Activated T-cell treated with anti-CD3 and anti-CD28 coated beads, Interleukin-2, amount 50 U/mL, for 48 hours (primary cell): Measurements from ENCODE around the gene LAMA4.
"Not testable (repeated sequence)": the region's sequence is repeated elsewhere in the genome, so short reads cannot be mapped to it uniquely, and the experiment has no call there.

Experiments
- DNase-seq, 2 experiments: peaks; one replicate each; pipeline ENCODE4 v3.0.0-alpha.2; 2020

LAMA4 gene

DNA sequence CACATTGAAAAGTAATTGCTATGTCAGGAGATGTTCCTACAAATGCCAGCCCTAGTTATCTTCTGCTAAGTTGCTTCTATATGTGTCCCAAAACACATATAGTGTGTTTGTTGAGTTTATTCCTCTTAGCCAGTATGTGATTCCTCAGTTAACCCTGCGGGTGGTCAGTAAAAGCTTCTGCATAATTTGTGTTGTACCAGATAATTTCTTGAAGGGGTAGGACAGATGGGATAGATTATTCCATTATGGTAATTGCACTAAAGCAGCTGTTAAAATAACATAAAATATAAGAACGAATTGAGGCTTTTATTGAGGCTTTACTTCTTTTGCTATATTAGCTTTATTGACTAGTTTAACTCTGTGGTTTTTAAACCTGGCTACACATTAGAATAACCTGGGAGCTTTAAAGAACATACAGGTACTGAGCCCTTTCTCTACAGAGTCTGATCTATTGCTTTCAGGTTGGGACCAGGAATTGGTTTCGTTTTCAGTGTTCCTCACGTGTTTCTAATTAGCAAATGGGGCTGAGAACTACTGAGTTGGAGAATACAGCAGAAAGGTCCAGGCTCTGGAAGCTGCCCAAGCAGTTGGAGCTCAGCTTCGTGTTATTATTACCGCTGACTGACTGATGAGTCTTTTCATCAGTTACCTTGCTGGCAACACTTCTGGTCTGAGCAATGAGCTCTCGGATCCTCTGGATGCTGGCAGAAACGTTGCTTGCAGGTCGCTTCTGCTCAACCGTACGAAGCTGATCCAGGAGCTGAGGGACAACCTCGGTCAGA lies 110.0 kb downstream of the LAMA4 start:
- DNase-seq = no peak

DNA sequence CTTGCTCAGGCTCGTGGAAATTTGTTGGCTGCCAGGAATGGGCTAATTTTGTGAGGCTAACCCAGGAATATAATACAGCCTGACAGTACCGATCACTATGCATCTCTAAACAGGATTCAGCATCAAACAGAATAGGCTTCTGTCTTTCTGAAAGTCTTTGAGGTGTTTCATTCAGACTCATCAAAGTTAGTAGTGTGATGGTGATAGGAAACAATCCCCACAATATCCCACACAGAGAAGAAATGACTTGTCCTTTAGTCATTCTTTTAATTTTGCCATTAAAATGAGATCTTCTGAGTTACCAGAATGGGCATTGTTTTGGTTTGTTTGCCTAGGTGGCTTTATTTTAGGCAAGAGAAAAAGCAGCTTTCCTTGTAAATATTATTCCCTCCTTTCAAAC lies 112.7 kb downstream of the LAMA4 start:
- no peak for DNase-seq

DNA sequence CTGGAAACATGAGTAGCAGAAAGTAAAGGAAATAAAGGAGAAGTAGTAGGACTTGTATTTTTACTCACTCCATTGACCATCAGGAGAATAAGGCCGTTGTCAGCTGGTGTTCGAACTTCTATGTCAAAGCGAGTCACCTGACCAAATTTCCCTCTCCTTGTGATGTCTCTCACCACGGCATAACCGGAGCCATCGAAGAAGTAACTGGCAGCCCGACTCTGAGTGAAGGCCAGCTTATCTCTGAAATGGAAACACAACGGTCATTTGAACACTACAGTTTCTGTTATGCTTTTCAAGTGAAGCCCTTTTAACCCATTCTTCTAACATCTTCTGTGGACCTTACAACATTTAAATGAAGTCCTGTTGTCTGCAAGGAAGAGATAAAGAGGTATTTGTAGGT lies 115.3 kb downstream of the LAMA4 start:
- no peak for DNase-seq

DNA sequence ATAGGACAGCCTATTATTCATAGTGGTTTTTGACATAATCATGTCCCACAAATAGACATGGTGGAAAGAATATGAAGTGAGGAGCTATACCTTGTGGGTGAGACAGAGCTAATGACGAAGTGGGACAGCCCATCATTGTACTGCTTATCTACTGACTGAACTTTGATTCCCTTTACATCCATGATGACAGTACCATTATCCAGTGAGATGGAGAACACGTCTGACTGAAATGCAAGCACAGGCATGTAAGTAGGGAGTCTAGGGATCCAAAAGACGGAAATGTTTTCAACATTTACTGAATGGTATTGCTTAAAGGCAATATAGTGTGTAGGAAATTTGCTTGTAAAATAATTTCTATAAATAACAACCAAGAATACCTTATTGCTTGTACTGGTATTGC lies 123.5 kb downstream of the LAMA4 start:
- DNase-seq = no peak

DNA sequence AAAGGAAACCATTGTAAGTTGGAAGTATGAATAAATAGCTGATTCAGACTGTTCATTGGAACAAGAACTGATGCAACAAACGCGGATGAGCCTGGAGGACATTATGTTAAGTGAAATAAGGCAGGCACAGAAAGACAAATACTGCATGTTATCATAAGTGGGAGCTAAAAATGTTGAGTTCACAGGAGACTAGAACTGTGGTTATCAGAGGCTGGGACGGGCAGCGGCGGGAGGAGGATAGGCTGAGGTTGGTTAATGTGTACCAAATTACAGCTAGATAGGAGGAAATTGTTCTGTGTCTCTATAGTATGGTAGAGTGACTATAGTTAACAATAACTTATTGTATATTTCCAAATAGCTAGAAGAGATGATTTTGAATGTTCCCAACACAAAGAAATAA lies 126.2 kb downstream of the LAMA4 start:
- no peak for DNase-seq

DNA sequence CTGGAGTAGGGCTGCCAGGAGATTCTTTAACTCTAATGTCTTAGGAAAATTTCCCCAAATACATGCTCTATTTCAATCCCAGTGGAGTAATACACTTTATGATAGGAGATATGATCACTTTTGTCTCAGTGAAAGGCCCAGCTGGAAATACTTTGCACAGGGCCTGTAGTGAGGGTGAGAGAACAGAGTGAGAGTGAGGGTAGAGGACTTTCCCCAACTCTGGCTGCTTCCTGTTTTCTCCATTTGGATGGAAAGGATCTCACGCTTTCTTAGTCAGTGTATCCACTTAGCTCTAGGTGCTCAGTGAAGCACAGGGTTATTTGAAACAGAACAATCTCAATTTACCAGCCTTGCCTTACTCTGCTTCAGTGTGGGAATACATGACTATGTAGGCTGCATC lies 130.4 kb downstream of the LAMA4 start:
- DNase-seq = no peak

DNA sequence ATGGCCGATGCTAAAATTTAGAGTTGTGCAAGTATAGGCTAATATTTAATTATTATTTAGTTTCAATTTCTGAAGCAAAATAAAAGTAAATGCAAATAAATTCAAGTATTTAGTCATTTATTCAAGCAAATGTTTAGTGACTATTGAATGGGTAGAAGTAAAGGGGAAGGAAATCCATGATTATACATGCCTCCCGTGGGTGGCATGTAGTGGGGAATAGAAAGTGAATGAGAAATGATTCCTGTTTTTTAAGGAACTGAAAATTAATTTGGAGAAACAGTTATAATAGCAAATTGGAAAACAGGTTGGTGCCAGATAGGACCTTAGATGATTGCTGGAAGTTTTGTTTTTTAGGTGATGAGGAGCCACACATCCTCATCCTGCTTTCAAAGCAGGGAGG lies 131.6 kb downstream of the LAMA4 start:
- DNase-seq = no peak

DNA sequence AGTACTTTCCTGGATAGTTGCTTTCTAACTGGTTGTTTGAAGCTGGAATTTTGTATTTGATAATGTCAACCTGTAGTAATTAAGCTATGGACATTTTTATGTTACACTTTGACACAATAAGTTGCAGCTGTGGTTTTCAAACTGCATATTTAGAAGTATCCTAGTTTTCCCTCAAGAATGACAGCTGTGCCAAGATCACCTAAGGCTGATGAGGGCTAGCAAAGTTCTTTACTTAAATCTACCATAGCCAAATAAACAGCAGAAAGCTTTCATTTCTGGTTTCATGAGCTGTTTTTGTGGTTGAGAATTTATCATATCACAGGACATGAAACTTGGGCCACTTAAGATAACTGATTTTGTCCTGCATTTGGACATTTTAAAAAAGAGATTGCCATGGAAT lies 136.3 kb downstream of the LAMA4 start:
- DNase-seq = no peak

DNA sequence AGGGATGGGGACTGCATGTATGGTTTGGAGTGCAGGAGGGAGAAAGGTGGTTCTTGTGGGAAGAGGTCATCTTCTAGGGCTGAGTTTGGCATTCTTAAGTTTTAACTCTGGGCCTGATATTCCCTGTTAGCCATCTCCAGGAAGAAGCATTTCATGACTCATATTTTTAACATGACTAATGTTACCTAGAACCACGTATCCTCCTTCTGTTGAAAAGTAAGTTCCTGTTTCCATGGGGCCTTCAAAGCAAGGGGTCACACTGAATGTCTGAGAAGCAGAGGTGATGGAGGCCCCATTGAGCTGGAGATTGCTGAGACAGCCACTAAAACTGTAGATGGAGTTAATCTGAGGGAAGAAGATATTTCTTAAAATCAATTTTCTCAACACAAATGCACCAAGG lies 136.8 kb downstream of the LAMA4 start:
- DNase-seq = no peak

DNA sequence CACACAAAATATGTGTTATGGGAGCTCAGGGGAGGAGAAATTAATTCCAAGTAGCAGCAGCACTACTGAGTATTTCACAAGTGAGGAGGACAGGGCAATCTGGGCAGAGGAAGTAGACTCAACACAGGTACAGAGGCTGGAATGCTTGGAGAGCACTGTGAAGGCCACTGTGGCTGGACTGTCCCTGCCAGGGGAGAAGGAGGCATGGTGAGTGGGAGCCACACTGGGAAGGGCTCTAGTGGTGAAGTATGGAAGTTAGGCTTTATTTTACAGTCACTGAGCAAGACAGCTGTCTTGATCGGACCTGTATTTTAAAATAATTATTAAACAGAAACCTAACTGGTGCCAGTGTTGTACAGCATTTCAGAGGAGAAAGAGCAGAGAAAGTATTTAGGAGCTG lies 138.1 kb downstream of the LAMA4 start:
- no peak for DNase-seq

DNA sequence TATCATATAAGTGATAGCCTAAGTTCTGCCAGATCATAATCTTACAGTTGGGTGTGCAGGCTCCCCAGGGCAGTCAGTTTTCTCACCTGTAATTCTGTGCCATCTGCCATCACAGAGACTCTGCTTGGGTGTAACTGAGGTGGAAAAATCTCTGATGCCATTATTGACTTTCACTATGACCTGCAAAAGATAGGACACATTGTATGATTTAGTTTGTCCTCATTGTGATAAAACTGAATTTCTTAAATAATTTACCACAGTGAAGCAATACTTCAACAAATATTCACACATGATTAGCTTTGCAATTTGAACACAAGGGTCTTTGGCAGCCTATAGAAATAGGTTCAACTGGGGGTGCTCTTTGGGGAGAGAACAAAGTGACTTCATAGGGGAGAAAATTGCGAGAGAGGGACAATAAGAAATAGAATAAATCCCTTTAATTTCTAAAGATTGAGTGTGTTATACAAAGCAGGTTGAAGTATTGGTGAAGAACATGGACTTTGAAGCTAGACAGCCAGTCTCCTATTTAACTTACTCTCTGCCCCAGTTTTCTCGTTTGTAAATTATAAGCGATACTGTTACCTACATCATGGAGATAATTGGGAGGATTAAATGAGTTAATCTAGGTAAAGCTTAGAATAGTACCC lies 139.7 kb downstream of the LAMA4 start:
- no peak for DNase-seq

DNA sequence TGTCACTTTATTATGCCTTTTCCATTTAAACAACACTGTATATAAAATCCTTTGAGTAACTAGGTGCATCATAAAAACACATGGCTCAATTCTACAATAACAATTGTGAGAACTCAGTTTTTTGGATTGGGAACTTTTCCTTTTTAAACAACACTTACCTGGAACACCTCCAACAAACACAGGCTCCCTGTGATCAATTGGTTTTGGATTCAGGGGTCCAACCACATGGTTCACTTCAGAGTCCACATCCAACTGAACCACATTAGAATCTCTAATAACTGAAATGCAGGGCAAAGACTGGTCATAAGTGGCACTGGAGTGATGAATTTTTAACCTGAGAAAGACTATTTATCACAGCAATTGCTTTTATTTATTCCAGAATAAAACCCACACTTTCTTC lies 140.4 kb downstream of the LAMA4 start:
- no peak for DNase-seq

DNA sequence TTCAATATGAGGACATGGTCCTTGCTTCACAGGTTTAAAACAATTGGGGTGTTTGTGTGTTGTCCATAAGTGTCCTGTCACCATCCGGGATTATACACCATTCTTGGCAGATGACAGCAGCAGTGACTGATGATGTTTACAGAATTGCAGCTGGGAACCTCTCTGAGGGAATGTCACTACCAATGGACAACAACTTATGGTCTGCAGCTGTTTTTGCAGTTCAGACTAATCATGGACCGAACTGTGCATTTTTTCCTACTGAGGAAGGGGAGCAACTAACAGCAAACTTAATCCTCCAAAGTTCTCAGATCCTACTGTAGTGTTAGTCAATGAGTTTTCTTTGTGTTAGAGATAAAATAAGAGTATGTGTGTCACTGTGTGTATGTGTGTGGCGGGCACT lies 140.9 kb downstream of the LAMA4 start:
- no peak for DNase-seq

DNA sequence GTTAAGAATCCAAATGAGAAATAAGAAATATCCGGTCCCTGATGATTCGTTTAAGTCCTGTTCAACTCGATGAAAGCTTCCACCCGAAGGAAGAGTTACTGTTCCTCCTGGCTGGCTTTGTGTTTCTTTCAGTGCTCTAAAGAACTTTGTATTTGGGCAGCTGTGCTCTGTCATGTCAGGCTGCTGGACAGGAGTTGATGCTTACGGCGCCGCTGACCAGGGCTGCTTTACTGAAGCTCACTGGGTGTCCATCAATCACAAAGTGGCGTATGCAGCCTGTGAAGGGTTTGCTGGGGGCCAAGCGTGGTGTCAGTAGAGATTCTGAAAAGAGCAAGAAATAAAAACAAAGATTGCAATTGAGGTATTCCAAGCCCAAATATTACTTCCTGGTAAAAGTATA lies 145.1 kb downstream of the LAMA4 start:
- DNase-seq = no peak

DNA sequence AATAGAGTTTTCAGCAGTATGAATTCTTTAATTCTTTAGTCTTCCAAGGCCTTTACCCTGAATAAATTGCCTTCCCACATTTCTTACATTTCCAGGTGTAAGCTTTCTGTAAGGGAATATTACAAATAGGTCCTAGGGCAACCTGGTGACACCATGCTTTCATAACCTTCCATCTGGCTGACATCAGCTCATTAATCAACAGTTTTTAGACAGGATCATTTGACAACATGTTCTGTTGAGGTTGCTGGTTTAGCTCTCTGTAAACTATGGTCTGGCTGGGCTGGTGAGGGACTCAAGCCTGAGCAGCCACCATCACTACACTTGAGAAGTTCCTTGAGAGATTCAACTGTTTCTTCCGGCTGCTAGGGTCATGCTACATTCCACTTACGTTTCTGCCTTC lies 147.8 kb downstream of the LAMA4 start:
- DNase-seq = no peak

DNA sequence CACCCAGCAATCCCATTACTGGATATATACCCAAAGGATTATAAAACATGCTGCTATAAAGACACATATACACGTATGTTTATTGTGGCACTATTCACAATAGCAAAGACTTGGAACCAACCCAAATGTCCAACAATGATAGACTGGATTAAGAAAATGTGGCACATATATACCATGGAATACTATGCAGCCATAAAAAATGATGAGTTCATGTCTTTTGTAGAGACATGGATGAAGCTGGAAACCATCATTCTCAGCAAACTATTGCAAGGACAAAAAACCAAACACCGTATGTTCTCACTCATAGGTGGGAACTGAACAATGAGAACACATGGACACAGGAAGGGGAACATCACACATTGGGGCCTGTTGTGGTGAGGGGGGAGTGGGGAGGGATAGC lies 148.3 kb downstream of the LAMA4 start:
- DNase-seq = not testable (repeated sequence)

DNA sequence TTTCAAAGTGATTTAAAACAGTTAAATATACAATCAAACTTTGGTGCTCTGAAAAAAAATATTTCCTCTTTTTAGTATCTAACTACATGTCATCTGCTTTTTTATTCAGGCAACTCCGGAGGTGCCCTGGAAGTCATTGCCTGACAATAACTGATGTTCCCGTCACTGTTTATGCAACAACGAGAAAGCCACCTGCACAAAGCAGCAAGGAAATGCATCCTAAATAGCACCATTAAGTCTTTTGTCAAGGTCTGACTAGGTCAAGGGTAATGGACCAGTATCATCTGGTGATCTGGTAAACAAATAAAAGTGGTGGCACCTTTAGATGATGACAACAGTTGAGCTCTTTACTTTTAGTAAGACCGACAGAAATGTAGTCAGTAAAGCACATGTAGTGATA lies 153.8 kb downstream of the LAMA4 start:
- DNase-seq = no peak

DNA sequence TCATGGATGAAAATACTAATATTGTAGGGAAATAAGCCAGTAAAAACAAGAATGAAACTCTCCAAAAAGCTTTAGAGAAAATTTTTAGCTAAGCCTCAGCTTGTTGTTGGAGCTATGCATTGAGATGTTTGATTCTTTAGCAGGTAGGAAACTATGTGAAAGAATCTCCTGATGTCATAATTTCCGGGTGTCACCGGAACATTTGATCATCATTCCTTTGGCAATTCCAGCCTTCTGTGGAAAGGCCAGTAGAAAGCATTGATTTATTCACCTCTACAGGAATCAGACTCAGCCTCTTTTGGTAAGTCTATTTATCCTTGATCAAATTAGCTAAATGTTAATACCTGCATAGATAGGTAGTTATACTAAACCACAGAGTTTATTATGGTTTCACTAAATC lies 157.5 kb downstream of the LAMA4 start:
- DNase-seq = no peak

DNA sequence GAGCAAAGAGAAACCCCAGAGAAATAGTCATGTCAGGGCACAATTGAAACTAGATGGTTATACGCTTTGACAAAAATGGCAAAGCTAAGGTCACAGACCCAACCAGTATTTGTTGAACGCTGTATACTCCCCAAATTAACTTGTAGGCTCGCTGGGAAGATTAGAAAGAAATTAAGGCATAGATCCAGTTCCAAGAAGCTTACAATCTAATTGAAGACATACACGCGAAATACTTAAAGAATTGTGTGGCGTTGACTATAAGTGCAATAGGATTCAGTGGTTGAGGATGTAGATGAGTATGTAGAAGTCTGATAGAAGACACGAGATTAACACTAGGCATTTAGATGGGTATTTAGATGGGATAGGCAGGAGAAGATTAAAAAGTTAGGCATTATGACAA lies 166.5 kb downstream of the LAMA4 start:
- no peak for DNase-seq

DNA sequence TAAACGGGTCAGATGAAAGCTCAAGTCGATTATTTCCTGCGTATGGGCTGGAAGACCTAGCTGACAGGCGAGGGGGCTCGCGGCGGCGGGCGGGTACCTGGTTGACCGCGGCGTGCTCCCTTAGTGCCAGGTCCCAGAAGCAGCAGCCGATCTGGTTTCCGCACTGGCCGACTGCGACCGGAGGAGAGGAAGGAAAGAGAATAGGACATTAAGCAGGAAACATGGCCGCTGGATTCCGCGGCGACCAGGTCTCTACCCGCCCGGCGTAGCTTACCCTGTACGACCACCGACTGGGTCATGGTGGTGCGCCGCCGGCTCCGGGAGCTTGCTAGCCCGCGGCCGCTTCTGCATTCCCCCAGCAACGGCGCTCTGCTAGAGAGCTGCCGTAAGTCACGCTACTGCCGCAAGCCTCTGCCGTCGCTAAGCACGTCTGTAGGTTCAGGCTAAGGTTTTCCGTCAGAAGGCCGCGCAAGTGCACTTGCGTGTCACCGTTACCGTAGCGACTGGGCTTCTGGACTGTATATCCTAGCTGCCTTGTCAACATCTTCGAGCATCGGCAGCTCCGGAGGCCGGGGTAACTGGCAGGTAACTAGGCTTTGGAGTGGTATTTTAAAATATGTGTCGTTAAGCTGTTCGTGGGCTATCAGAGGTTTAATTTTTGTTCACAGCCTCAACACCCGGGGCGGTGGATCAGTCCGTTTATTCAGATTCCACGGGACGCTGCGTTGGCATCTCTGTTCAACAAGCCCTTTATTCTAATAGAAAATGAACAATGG lies 167.0 kb downstream of the LAMA4 start, which contains the start of the genes FAM229B and TUBE1:
Gene FAM229B (plus strand): TSS at position 456 of the 776 bp plus-strand sequence. CDS start 11,693 bp downstream, outside the sequence.
Gene TUBE1 (minus strand): TSS at position 347 of the 776 bp plus-strand sequence. CDS start 48 bp downstream, at position 299.
- DNase-seq = peak; percentile 86 to 91

DNA sequence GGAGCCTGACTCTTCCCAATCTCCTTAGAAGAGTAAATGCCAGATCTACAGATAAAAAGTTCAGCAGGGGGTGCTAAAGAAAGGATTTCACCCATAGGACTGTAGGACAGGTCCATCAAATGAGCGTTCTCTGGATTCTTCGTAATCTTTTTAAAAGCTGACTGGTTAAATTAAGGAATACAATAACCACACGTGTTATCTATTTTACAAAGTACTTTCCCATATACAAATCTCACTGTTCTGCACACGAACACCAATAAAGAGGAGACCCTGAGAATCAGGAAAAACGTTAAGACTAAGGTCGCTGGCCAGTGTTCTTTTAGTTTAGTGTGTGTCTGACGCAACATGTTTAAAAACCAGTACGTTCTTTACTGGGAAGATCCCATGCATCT lies 167.6 kb downstream of the LAMA4 start:
- DNase-seq = no peak

DNA sequence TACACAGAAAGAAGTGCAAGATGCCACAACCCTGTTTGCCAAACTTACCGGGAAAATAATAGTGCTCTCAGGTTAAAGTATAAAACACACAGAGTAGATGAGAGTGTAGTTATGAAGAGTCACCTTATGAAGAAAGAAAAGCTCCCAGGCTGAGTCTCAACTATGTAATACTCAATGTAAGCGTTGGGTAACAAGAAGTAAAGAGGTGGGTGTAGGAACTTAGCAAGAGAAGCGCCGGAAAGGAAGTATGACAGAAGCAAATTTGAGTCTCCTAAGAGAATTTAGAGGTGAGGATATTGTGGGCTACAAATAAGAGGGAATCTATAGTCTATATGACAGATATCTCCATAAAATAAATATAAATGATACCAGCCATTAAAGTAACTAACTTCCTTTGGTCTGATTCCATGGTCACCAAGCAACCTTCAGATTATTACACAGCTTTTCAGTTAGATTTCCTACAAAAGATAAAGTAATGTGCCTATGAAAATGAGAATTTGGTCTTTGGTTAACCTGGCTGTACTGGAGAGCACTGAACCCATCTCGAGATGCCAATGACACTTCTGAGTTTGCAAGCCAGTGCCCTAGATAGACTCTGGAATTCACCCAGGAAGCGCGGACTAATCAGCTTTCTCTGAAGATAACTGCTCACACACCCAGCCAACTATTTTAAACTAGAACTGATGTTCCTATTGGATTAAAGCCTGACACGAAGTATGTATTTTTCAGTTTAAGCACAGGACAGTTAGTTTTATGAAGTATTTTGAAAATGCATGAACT lies 168.9 kb downstream of the LAMA4 start:
- no peak for DNase-seq

DNA sequence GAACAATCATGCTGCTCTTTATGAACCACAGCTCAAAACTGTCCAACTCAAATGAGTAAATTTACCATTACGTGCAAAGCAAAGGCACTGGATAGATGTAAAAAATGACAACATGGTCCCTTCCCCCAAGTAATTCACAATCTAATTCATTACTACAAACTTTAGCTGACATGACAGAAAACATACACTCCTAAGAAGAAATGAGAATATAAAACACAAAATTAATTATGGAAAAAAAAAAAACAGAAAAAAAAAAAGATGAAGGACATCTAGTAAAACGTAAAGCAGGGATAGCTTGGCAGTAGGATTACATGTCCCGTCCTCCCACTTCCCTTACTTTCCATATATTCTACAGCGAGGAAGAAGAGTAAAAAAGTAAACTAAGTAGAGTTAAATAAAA lies 172.8 kb downstream of the LAMA4 start:
- no peak for DNase-seq
